ENCODE measurements around the gene KLF5.

DNA sequence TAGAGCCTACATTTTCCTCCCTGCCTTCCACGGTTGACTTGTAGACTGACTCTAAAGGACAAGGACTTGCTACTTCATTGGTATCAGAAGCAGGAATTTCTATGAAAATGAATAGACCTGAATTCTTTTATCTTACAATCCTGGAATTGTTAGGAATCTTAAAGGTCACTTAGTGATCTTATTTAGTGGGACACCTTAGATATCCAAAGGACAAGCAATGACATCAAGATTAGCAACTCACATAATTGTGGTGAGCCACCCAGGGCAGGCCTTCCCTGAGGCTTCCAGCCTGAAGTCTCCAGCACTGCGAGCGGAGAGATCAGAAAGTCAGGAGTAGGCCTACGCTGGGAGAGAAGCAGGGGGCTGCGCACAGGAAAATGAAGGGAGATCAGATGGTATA, 37.8 kb downstream of the KLF5 start:
- TF ChIP-seq CTCF (IDR thresholded peaks at IDR 0.05) (no peak), POLR2A (IDR thresholded peaks at IDR 0.05) (no peak)

All from adrenal gland (tissue), 5 donors.